SK-N-SH treated with all-trans-retinoic acid at 6 μM for 48 hours (cell line): ENCODE results near the gene CHCHD6.

ENCODE experiments used
- ARNTL ChIP-seq: fragments of 450-650 bp; formaldehyde crosslinking; IDR thresholded peaks from 2 replicates; pipeline ENCODE4 v1.5.0; 2020; ENCODE audit warnings: low read depth, mild to moderate bottlenecking, moderate library complexity, borderline replicate concordance
- BACH2 ChIP-seq: fragments of 250-450 bp; sonication (Bioruptor Pico); IDR thresholded peaks from 2 replicates; pipeline ENCODE4 v1.9.0; 2021; ENCODE audit warnings: mild to moderate bottlenecking, borderline replicate concordance
- ESRRG ChIP-seq: fragments of 250-450 bp; sonication (Bioruptor Pico); IDR thresholded peaks from 2 replicates; pipeline ENCODE4 v1.6.1; 2021; ENCODE audit warnings: mild to moderate bottlenecking
- OSR1 ChIP-seq: fragments of 250-450 bp; sonication (Bioruptor Pico); IDR thresholded peaks from 2 replicates; pipeline ENCODE4 v1.8.0; 2022; ENCODE audit warnings: moderate library complexity, mild to moderate bottlenecking, inconsistent platforms
- PPARA ChIP-seq: fragments of 250-450 bp; sonication (Bioruptor Pico); IDR thresholded peaks from 2 replicates; pipeline ENCODE4 v1.5.0; 2020; ENCODE audit warnings: mild to moderate bottlenecking, borderline replicate concordance
- RARB ChIP-seq: fragments of 250-450 bp; sonication (Bioruptor Pico); IDR thresholded peaks from 2 replicates; pipeline ENCODE4 v1.8.0; 2021; ENCODE audit warnings: mild to moderate bottlenecking, moderate library complexity
- TOX ChIP-seq: fragments of 250-450 bp; sonication (Bioruptor Pico); IDR thresholded peaks from 2 replicates; pipeline ENCODE4 v1.8.0; 2021; ENCODE audit warnings: mild to moderate bottlenecking, moderate library complexity, borderline replicate concordance
- TSHZ2 ChIP-seq: fragments of 250-450 bp; sonication (Bioruptor Pico); IDR thresholded peaks from 2 replicates; pipeline ENCODE4 v1.5.0; 2020; ENCODE audit warnings: mild to moderate bottlenecking, moderate library complexity
- ZC3H10 ChIP-seq: fragments of 250-450 bp; sonication (Bioruptor Pico); IDR thresholded peaks from 2 replicates; pipeline ENCODE4 v1.5.1; 2021; ENCODE audit warnings: mild to moderate bottlenecking, moderate library complexity
- ZFP30 ChIP-seq: fragments of 450-650 bp; formaldehyde crosslinking; IDR thresholded peaks from 2 replicates; pipeline ENCODE4 v1.5.0; 2022; ENCODE audit warnings: mild to moderate bottlenecking, moderate library complexity
- ZNF70 ChIP-seq: fragments of 450-650 bp; formaldehyde crosslinking; IDR thresholded peaks from 2 replicates; pipeline ENCODE4 v1.5.0; 2020; ENCODE audit warnings: mild to moderate bottlenecking, moderate library complexity
- ZNF8 ChIP-seq: fragments of 450-650 bp; formaldehyde crosslinking; IDR thresholded peaks from 2 replicates; pipeline ENCODE4 v1.5.0; 2020; ENCODE audit warnings: mild to moderate bottlenecking, moderate library complexity
- TF ChIP-seq, protein P1 (sequence below): fragments of 250-450 bp; sonication (Bioruptor Pico); IDR thresholded peaks from 2 replicates; pipeline ENCODE4 v1.8.0; 2020; ENCODE audit warnings: mild to moderate bottlenecking, moderate library complexity, borderline replicate concordance
- TF ChIP-seq, protein P2 (sequence below): fragments of 250-450 bp; sonication (Bioruptor Pico); IDR thresholded peaks from 2 replicates; pipeline ENCODE4 v1.8.0; 2021; ENCODE audit warnings: low read depth, mild to moderate bottlenecking, moderate library complexity, borderline replicate concordance

DNA sequence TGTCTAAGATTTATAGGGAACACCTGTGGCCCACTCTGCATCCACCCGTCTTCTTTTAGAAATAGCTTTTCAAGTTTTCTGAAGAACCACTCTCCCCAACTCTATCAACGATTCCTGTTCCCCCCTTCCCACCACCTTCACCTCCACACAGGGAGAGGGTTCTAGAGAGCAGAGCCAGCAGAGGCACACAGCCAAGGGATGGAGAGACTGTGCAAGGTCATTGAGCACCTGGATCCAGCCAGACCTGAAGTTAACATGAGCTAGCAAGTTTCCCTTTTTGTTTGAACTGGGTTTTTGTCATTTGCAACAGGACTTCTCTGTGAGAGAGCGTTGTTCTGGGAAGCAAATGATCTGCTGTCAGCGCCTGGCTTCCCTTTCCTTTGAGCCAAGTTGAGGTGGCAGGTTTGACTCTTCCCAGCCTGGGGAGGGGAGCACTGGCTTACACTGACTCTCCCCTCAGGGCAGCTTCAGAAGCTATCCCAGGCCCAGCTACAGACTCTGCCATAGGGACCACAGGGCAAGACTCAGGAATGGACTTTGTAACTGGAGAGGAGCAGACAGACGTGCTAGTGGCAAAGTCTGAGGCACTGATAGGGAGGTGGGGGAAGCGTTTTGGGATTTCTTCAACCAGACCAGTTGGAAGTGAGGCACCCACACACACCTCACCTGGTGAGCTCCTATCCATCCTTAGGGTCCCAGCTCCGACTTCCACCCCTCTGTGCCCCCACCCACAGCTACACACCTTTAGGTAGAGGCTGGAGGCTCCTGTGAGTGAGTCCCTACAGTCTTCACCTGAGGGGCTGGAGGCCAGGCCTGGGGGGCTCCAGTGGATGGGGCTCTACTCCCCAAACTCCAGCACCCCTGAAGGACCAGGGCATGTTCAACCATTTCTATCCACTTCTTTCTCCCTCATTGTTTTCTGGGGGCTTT is 259.5 kb downstream of the CHCHD6 start:
- TF ChIP-seq TOX (CRISPR knock-in tag) (no peak), ZNF8 (CRISPR knock-in tag) (no peak), ZC3H10 (CRISPR knock-in tag) (no peak), PPARA (no peak), RARB (no peak), TSHZ2 (CRISPR knock-in tag) (no peak), ARNTL (CRISPR knock-in tag) (no peak), ZFP30 (CRISPR knock-in tag) (no peak), ESRRG (CRISPR knock-in tag) (no peak), ZNF70 (CRISPR knock-in tag) (no peak), BACH2 (CRISPR knock-in tag) (no peak), OSR1 (CRISPR knock-in tag) (no peak)
- TF ChIP-seq, protein P1, sequence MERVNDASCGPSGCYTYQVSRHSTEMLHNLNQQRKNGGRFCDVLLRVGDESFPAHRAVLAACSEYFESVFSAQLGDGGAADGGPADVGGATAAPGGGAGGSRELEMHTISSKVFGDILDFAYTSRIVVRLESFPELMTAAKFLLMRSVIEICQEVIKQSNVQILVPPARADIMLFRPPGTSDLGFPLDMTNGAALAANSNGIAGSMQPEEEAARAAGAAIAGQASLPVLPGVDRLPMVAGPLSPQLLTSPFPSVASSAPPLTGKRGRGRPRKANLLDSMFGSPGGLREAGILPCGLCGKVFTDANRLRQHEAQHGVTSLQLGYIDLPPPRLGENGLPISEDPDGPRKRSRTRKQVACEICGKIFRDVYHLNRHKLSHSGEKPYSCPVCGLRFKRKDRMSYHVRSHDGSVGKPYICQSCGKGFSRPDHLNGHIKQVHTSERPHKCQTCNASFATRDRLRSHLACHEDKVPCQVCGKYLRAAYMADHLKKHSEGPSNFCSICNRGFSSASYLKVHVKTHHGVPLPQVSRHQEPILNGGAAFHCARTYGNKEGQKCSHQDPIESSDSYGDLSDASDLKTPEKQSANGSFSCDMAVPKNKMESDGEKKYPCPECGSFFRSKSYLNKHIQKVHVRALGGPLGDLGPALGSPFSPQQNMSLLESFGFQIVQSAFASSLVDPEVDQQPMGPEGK: no peak
- TF ChIP-seq, protein P2, sequence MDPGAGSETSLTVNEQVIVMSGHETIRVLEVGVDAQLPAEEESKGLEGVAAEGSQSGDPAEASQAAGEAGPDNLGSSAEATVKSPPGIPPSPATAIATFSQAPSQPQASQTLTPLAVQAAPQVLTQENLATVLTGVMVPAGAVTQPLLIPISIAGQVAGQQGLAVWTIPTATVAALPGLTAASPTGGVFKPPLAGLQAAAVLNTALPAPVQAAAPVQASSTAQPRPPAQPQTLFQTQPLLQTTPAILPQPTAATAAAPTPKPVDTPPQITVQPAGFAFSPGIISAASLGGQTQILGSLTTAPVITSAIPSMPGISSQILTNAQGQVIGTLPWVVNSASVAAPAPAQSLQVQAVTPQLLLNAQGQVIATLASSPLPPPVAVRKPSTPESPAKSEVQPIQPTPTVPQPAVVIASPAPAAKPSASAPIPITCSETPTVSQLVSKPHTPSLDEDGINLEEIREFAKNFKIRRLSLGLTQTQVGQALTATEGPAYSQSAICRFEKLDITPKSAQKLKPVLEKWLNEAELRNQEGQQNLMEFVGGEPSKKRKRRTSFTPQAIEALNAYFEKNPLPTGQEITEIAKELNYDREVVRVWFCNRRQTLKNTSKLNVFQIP (CRISPR knock-in tag): no peak
